HCEC 1CT (cell line): ENCODE results near the gene ATOH7.
"Not testable (repeated sequence)": the region's sequence is repeated elsewhere in the genome, so short reads cannot be mapped to it uniquely, and the experiment has no call there.

Source experiments
- DNase-seq: peaks from one replicate; pipeline ENCODE4 v3.0.0-alpha.2; 2017

ATOH7 gene

GRCh38 chr10:68231817-68232251 is at the start of gene ATOH7:
Gene ATOH7, minus strand, starts transcription at chr10:68232113. Its CDS starts 436 bp downstream, at chr10:68231677.
- no peak for DNase-seq

GRCh38 chr10:68280758-68281157 is 48.8 kb upstream of the ATOH7 start:
- DNase-seq = no peak

GRCh38 chr10:68278906-68279753 is 47.2 kb upstream of the ATOH7 start:
- DNase-seq = not testable (repeated sequence)

DNA sequence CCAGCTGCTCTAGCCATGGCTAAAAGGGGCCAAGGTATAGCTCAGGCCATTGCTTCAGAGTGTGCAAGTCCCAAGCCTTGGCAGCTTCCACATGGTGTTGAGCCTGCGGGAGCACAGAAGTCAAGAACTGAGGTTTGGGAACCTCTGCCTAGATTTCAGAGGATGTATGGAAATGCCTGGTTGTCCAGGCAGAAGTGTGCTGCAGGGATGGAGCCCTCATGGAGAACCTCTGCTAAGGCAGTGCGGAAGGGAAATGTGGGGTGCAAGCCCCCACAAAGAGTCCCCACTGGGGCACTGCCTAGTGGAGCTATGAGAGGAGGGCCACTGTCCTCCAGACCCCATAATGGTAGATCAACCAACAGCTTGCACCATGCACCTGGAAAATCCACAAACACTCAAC is 45.9 kb upstream of the ATOH7 start:
- not testable (repeated sequence) for DNase-seq

DNA sequence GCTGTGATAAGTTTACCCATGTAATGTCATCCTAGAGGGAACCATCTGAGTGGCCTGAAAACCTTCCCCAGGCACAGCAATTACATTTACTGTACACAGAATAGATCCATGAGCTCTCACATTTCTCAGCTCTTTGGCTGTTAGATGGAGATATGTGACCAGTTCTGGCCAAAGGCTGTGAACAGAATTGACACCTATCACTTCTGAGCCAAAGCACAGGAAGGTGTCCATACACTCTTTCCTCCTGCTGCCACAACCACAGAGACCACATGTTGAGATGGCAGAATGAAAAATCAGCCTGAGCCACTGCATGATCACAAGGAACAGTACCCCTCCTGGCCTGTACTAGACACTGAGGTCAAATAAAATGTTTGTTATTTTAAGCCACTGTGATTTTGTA is 44.3 kb upstream of the ATOH7 start:
- no peak for DNase-seq

DNA sequence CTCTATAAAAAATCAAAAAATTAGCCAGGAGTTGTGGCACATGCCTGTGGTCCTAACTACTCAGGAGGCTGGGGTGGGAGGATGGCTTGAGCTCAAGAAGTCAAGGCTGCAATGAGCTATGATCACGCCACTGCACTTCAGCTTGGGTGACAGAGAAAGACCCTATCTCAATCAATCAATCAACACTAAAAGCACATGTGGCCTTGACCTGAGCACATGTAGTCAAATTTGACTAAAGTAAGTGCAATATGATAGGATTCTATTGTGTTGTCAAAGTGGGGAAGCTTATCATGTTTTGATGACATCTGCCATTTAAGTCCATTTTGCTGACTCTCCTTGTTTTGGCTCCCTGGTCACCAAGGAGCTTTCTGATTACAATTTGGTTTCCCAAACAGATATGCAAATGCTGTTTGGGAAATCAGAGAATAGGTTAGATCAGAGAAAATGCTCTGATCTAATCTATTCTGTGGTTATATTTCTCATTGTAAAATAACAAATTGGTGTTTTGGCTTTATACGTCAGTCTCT is 43.8 kb upstream of the ATOH7 start:
- DNase-seq = no peak

DNA sequence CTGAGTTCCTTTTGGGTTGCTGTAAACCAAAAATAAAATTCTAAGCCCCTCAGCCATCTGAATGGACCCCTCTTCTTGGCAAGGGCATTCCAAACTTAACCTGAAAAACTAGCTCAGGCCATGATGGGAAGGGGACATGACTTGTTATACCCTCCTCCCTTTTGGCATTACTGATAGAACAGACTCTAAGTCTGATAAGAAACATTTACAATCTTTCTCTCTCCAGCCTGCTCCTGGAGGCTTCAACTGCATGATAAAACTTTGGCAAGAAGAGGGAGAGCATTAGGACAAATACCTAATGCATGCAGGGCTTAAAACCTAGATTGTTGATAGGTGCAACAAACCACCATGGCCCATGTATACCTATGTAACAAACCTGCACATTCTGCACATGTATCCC is 40.9 kb upstream of the ATOH7 start:
- DNase-seq = no peak

DNA sequence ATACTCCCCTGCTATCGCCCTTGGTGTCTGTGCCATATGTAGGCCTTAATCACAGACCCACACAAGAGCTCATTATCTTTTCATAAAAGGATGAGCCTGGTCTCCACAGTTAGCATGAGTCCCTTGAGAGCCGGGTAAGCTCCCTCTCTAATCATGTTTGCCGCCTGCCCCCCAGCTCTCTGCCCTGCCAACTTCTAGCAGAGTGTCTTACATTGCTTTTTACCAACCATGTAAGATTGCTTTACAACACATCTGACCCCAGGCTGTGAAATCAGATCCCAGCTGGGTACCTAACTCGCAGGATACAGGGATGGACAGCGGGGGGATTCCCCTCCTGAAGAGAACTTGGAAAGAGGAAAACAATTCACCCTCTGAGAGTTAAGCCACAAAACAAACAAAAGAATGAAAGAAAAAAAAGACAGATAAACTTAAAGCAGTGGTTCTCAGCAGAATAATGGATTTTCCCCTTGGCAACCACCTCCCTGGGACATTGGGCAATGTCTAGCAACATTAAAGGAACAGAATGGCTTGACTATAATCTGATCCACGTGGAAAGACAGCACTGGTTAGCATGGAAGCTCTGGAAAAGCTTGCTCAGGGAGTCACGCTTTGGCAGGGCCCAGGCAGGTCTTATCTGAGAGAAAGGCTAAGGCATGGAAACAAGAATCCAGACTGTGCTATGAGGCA is 39.4 kb upstream of the ATOH7 start:
- no peak for DNase-seq

DNA sequence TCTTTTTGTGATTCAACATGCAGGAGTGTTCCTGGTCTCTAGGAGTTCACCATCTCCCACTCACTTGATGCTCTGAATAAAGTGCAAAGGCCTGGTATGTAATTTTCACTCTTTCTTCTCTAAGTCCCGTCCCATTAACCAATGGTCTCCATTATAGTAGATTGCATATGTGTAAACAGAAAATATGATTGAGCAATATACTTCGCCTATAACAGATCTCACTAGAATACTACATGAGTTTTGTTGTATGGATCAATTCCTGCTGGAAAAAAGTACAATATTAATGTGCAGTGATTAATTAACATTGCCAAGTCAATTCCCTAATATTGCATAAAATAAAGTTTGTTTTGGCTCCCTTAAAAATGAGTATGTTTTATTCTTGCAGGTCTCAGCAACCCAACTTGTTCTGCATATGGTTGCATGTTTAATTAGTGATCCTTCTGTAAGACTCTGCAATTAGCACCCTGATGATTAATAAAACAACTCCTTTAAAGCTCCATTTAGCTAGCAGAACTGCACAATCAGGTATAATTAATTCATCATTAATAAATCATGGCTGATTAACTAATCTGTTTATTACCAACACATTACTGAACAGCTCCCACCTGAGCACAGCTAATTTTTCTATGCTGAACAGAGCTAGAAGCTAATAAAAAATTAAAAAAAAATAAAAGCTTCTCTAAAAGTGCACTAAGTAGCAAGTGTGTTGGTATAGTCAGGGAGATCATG is 37.8 kb upstream of the ATOH7 start:
- no peak for DNase-seq

DNA sequence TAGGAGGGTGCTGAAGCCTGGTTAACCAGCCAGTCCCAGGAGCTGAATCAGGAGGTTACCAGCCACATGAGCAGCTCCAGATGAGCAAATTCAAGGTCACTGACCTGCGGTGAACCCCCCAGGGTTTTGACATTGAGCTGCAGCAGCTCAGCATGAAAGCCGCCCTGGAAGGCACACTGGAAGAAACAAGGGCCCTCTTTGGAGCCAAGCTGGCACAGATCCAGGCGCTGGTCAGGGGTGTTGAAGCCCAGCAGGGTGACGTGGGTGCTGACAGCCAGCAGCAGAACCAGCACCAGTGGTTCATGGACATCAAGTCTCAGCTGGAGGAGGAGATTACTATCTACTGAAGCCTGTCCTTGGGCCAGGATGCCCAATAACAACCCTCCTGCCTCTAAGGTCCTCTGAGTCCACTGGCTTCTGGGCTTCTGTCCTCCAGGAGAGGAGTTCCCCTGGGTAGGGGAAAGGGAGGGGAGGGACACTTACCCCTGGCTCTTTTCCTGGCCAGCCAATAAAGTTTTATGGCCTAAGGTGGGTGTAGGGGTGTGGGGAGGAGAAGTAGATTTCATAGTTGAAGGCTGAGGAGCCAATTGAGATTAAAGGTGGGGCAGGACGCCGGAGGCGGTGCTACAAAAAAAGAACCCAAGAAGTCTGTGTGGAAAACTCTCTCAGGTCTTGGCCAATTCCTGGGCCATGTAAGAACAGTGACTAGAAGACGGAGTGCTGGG is 29.4 kb upstream of the ATOH7 start:
- no peak for DNase-seq

DNA sequence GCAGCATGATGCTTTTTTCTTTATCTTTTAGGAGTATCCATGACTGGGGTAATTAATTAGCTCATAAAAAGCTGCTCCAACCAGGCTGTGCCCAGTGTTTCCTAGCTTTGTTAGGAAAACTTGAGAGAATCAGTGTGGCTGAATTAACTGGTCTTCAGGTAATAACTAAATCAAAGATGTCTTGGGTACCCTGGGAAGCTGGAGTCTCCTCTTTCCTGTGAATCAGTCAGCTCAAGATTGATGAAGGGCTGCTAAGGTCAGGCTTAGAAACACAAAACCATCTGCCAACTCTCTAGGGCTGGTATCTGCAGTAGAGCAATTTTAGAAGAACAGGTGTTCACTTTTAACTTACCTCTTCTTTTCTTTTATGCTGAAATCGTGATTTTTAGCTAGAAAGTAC is 21.4 kb upstream of the ATOH7 start:
- DNase-seq = no peak

GRCh38 chr10:68251625-68252495 is 19.9 kb upstream of the ATOH7 start:
- no peak for DNase-seq

DNA sequence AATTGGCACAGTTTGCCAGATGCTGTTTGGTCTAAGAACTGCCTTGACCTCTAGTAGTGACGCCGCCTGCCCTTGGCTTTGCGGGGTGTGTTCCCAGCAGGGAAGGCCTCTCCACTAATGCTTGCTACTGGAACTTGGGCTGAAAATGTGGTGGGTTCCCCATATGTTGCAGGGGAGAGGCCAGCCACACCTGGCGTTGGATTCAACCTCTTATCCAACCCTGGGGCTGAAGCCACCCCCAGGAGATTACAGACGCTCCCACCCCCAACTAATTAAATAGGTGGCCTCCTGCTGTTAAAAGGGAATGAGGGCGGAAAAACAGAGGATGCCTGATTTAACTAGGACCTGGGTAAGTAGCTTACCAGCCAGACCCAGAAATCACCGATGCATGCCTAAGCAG is 19.2 kb upstream of the ATOH7 start:
- no peak for DNase-seq

GRCh38 chr10:68249297-68249696 is 17.4 kb upstream of the ATOH7 start:
- DNase-seq = no peak

GRCh38 chr10:68247931-68248330 is 16.0 kb upstream of the ATOH7 start:
- DNase-seq = no peak

DNA sequence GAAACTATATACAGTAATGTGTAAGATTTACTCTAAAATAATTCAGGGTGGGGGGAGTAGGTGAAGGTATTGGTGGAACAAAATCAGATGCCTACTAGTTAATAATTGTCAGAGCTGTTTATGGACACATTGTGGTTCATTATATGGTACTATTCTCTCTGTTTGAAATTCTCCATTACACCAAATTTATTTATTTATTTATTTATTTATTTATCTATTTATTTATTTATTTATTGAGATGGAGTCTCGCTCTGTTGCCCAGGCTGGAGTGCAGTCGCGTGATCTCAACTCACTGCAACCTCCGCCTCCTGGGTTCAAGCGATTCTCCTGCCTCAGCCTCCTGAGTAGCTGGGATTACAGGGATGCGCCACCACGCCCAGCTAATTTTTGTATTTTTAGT is 14.5 kb upstream of the ATOH7 start:
- DNase-seq = not testable (repeated sequence)

DNA sequence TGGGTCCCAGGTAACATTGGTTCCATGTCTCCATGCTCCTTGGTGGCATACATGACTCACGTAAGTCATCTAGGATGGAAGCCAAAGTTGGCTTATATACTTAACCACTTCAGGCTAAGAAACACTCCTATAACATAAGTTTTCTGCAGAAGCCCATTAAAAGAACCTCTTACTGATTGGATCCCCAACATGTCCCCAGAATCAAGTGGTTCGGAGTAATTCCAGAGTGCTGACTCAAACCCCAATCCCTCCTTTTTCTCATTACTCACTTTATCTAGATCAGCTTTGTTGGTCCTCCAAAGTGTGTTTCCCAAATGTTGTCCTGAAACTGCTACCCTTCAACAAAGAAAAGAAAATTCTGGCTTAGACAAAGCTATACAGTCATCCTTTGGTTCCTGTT is 10.1 kb upstream of the ATOH7 start:
- no peak for DNase-seq

- DNase-seq = no peak
These were observed 7.8 kb upstream of the ATOH7 start for GRCh38 chr10:68239596-68240150.

DNA sequence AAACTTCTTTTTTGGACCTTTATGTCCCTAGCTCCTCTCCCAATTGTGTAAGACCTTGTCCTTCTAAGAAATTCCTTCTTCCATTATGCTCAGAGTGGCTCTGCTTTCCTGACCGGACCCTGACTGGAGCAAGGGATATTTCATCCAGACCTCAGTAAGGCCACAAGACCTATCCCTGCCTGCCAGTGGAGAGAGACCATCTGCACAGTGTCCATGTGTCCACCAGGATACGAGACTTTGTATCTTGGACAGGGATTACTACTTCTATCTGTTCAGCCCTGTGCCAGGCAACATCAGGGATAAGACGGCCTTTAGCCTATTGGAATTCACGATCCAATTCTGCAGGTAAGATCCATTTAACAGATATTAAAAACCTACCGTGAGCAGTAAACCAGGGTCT is 7.2 kb upstream of the ATOH7 start:
- no peak for DNase-seq

DNA sequence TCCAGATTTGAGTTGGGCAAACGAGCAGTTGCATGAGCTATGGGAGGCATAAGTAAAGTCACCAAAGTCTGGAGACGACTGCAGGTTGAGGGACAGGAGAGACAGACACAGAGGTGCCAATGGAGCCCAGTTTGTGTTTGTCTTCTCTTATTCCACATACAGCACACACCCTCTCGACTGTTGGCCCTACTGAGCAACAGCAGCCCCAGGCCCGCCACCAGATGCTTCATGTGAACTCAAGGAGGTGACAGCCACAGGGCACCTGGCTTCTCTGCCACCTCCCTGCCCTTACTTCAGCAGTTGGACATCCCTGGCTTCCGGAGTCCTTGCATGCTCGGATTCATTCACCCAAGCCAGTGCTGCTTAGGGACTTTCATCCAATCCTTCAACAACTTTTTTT is 6.5 kb upstream of the ATOH7 start:
- no peak for DNase-seq

DNA sequence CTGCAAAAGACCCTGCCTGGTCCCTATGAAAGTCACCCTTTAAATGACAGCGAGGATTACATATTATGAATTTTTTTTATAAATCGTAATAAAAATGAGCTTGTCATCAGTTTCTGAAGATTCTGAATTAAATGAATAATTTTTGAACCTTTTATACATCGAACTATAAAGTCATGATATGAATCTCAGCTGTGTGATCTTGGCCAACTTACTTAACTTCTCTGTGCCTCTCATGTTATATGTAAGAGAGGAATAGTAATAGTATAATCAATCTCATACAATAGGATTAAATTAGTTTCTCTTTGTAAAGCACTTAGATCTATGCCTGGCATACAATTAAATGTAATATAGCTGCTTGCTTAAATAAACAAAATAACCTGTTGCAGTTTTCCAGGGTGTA is 5.3 kb upstream of the ATOH7 start:
- DNase-seq = no peak
